Endothelial cell of umbilical vein (primary cell): ENCODE results near the gene CDX4. TPM values are rescaled to one million over a fixed set of nuclear protein-coding genes. Genes with fewer than 3 reads are reported as not detected.

Source experiments
- BruUV-seq: library from RNA; stranded (reverse); fragments of 400-500 nt; replicated peaks from 2 replicates; lab custom pipeline; 2021; lab: Mats Ljungman, UMichigan
- CTCF ChIA-PET: fragments of 300-600, 350-600 bp; sonication (Branson Sonifier 250); formaldehyde crosslinking; loops from one replicate; lab custom pipeline; 2021; ENCODE audit warnings: antibody characterized with exemption, inconsistent platforms; lab: Charles Lee
- POLR2A ChIA-PET: fragments of 300-600, 350-600 bp; sonication (Branson Sonifier 250); formaldehyde crosslinking; loops from one replicate; lab custom pipeline; 2021; ENCODE audit warnings: antibody characterized with exemption, inconsistent platforms; lab: Charles Lee
- DNase-seq: peaks from one replicate; pipeline ENCODE4 v3.0.0-alpha.2; 2011; ENCODE audit warnings: low read depth, low spot score
- FAIRE-seq: peaks from 2 replicates; lab custom pipeline; 2011; peaks lifted over from hg19 to GRCh38; lab: Jason Lieb, UNC
- H2AFZ ChIP-seq: 2 replicates; pipeline ENCODE4 v1.6.0; 2012; ENCODE audit warnings: low read depth, low read length, control low read depth, inconsistent platforms
- H3K27ac ChIP-seq: 2 replicates; pipeline ENCODE4 v1.5.1; 2011; ENCODE audit warnings: low read depth, mild to moderate bottlenecking, control low read depth, low read length, moderate library complexity; ENCODE audit not compliant: insufficient read depth
- H3K27me3 ChIP-seq, 2 experiments: 2 replicates each; pipeline versions ENCODE4 v1.6.0 to v1.6.1; 2011; ENCODE audit warnings: low read length in 2 of 2, mixed read lengths in 1 of 2; ENCODE audit not compliant: control insufficient read depth in 2 of 2, insufficient read depth in 2 of 2
- H3K36me3 ChIP-seq, 2 experiments: 2 replicates in 1 of 2; 3 replicates in 1 of 2; pipeline ENCODE4 v1.5.1; 2011; ENCODE audit warnings: low read length in 2 of 2, mild to moderate bottlenecking in 1 of 2, moderate library complexity in 1 of 2; ENCODE audit not compliant: control insufficient read depth in 2 of 2, insufficient read depth in 2 of 2; ENCODE audit errors: extremely low read depth in 1 of 2
- H3K4me1 ChIP-seq: 3 replicates; pipeline ENCODE4 v1.5.1; 2011; ENCODE audit warnings: mild to moderate bottlenecking, low read length; ENCODE audit not compliant: control insufficient read depth, insufficient read depth; ENCODE audit errors: extremely low read depth
- H3K4me2 ChIP-seq: 2 replicates; pipeline ENCODE4 v1.6.1; 2011; ENCODE audit warnings: low read length, control low read depth, mixed read lengths; ENCODE audit not compliant: insufficient read depth
- H3K4me3 ChIP-seq, 3 experiments: fragments of 200-600 bp in 1 of 3; sonication (generic), shearing (Covaris generic) in 1 of 3; replicated peaks in 1 of 3; 2 replicates each; pipeline ENCODE4 v1.5.1; 2011 to 2016; ENCODE audit warnings: control low read depth in 3 of 3, low read length in 3 of 3, mild to moderate bottlenecking in 2 of 3, inconsistent platforms in 1 of 3, low read depth in 1 of 3, moderate library complexity in 1 of 3; ENCODE audit not compliant: insufficient read depth in 1 of 3
- H3K79me2 ChIP-seq: 2 replicates; pipeline ENCODE4 v1.6.0; 2012; ENCODE audit warnings: low read length, inconsistent platforms; ENCODE audit not compliant: control insufficient read depth, insufficient read depth
- H3K9ac ChIP-seq: replicated peaks from 2 replicates; pipeline ENCODE3; 2011; ENCODE audit warnings: low read length, control low read depth; ENCODE audit not compliant: insufficient read depth; ENCODE audit errors: extremely low read depth
- H3K9me1 ChIP-seq: replicated peaks from 3 replicates; pipeline ENCODE4 v1.6.0; 2011; ENCODE audit warnings: mild to moderate bottlenecking, low read length; ENCODE audit not compliant: control insufficient read depth, insufficient read depth; ENCODE audit errors: extremely low read depth
- H3K9me3 ChIP-seq: replicated peaks from 2 replicates; pipeline ENCODE4 v1.5.1; 2012; ENCODE audit warnings: low read length, inconsistent platforms; ENCODE audit not compliant: control insufficient read depth, insufficient read depth
- H4K20me1 ChIP-seq: replicated peaks from 2 replicates; pipeline ENCODE3; 2011; ENCODE audit warnings: mild to moderate bottlenecking, low read length; ENCODE audit not compliant: control insufficient read depth, insufficient read depth; ENCODE audit errors: extremely low read depth
- EZH2 ChIP-seq: IDR thresholded peaks from 2 replicates; pipeline ENCODE4 v1.6.1; 2012; ENCODE audit warnings: borderline replicate concordance, low read depth, mild to moderate bottlenecking, moderate library complexity, low read length, inconsistent platforms; ENCODE audit not compliant: severe bottlenecking
- FOS ChIP-seq: IDR thresholded peaks from 2 replicates; pipeline ENCODE4 v1.6.1; 2011; ENCODE audit warnings: mild to moderate bottlenecking, low read length, moderate library complexity, borderline replicate concordance; ENCODE audit not compliant: insufficient read depth
- GATA2 ChIP-seq: IDR thresholded peaks from 2 replicates; pipeline ENCODE4 v1.7.0; 2011; ENCODE audit warnings: low read depth, mild to moderate bottlenecking, moderate library complexity, mixed read lengths, low read length; ENCODE audit not compliant: insufficient read length, insufficient read depth
- JUN ChIP-seq: IDR thresholded peaks from 2 replicates; pipeline ENCODE4 v1.6.1; 2011; ENCODE audit warnings: borderline replicate concordance, low read depth; ENCODE audit not compliant: insufficient read length, insufficient read depth
- MYC ChIP-seq: IDR thresholded peaks from one replicate; pipeline ENCODE4 v1.6.1; 2011; ENCODE audit warnings: mild to moderate bottlenecking, low read depth, low read length
- POLR2A ChIP-seq: IDR thresholded peaks from 2 replicates; pipeline ENCODE4 v1.6.1; 2012; ENCODE audit warnings: low read depth, mild to moderate bottlenecking, control low read depth, low read length
- POLR2AphosphoS5 ChIP-seq: IDR thresholded peaks from 2 replicates; pipeline ENCODE4 v1.6.1; 2012; ENCODE audit warnings: low read depth, mild to moderate bottlenecking, control low read depth, low read length, moderate library complexity; ENCODE audit not compliant: insufficient read depth
- dilution Hi-C: fragments of 300-500 bp; cut with MboI; formaldehyde crosslinking; loops from one replicate; pipeline ENCODE4 v1.15.0; 2019; ENCODE audit warnings: low sequenced_read_pairs; ENCODE audit not compliant: extremely low pct_ligation_motif_present
- intact Hi-C: fragments of 100-400 bp; cut with micrococcal nuclease; formaldehyde crosslinking; loops from one replicate; pipeline ENCODE4 v1.10.0; 2022
- polyA plus RNA-seq, 4 experiments: library from polyadenylated mRNA; depleted of rRNA in 3 of 4; stranded (reverse) in 3 of 4; unstranded in 1 of 4; fragments of >200 nt; gene quantifications; 2 replicates each; pipeline versions ENCODE4 v1.2.1 to v1.2.3, GENCODE V29; 2011 to 2012; ENCODE audit warnings: missing spikeins in 1 of 4
- total RNA-seq: library from RNA; stranded (reverse); gene quantifications from 2 replicates; pipeline ENCODE4 v1.2.3, GENCODE V29; 2021
- TF ChIP-seq, protein P1 (sequence below), 2 donors: IDR thresholded peaks; 1 replicate in 1 of 2; 2 replicates in 1 of 2; pipeline ENCODE4 v1.5.1; 2011; ENCODE audit warnings: low read length in 2 of 2, mild to moderate bottlenecking in 2 of 2, moderate library complexity in 2 of 2, control low read depth in 1 of 2, inconsistent platforms in 1 of 2, low read depth in 1 of 2; ENCODE audit not compliant: insufficient read depth in 1 of 2; ENCODE audit errors: extremely low read depth in 1 of 2
- TF ChIP-seq, protein P2 (sequence below): IDR thresholded peaks from 2 replicates; pipeline ENCODE4 v1.6.1; 2011; ENCODE audit not compliant: insufficient read depth, insufficient read length

Gene CDX4
- total and polyA plus RNA-seq, 2 donors (not counting 3 experiments of a cell fraction or from before 2014, with no cell fraction given), result not detected

DNA sequence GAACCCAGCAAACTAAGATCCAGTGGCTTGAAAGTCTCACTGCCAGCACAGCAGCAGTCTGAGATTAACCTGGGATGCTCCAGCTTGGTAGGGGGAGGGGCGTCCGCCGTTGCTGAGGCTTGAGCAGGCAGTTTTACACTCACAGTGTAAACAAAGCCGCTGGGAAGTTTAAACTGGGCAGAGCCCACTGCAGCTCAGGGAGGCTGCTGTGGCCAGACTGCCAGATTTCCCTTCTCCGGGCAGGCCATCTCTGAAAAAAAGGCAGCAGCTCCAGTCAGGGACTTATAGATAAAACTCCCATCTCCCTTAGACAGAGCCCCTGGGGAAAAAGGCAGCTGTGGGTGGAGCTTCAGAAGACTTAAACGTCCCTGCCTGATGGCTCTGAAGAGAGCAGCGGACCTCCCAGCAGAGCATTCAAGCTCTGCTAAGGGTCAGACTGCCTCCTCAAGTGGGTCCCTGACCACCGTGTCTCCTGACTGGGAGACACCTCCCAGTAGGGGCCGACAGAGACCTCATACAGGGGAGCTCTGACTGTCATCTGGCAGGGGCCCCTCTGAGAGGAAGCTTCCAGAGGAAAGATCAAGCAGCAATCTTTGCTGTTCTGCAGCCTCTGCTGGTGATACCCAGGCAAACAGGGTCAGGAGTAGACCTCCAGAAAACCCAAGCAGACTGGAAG is 45.1 kb upstream of the CDX4 start:
- CTCF ChIA-PET, result no interaction called here
- Histone ChIP-seq H3K27ac (no peak overlapping the region), H3K27me3 (no peaks in the 10 kb centered on the region), H3K4me3 (no peak overlapping the region), H3K4me1 (no peaks in the 10 kb centered on the region), H3K9me1 (no peaks in the 10 kb centered on the region), H3K36me3 (no peaks in the 10 kb centered on the region), H3K4me2 (no peak overlapping the region), H2AFZ (no peak overlapping the region), H3K9ac (no peak overlapping the region), H4K20me1 (no peaks in the 10 kb centered on the region), H3K9me3 (no peaks in the 10 kb centered on the region), H3K79me2 (no peaks in the 10 kb centered on the region)
- POLR2A ChIA-PET, result no interaction called here
- FAIRE-seq (no peak), DNase-seq (no peak)
- BruUV-seq, result no TSS peak
- TF ChIP-seq POLR2AphosphoS5 (no peak), EZH2 (no peak), MYC (no peak), POLR2A (no peak), FOS (no peak), GATA2 (no peak), JUN (no peak)
- TF ChIP-seq, protein P1, sequence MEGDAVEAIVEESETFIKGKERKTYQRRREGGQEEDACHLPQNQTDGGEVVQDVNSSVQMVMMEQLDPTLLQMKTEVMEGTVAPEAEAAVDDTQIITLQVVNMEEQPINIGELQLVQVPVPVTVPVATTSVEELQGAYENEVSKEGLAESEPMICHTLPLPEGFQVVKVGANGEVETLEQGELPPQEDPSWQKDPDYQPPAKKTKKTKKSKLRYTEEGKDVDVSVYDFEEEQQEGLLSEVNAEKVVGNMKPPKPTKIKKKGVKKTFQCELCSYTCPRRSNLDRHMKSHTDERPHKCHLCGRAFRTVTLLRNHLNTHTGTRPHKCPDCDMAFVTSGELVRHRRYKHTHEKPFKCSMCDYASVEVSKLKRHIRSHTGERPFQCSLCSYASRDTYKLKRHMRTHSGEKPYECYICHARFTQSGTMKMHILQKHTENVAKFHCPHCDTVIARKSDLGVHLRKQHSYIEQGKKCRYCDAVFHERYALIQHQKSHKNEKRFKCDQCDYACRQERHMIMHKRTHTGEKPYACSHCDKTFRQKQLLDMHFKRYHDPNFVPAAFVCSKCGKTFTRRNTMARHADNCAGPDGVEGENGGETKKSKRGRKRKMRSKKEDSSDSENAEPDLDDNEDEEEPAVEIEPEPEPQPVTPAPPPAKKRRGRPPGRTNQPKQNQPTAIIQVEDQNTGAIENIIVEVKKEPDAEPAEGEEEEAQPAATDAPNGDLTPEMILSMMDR (IDR thresholded peaks at IDR 0.05; ENCODE audit: extremely low read depth in 1 of 2, insufficient read depth in 1 of 2, low read depth in 1 of 2, low read length in 2 of 2), result no peak
- TF ChIP-seq, protein P2, sequence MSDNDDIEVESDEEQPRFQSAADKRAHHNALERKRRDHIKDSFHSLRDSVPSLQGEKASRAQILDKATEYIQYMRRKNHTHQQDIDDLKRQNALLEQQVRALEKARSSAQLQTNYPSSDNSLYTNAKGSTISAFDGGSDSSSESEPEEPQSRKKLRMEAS, result no peak
- dilution Hi-C loops (no loop called here), intact Hi-C loops (no loop called here)
